NCI-H1092 (cell line): ENCODE results near the gene ME3.
"Not testable (repeated sequence)": the region's sequence is repeated elsewhere in the genome, so short reads cannot be mapped to it uniquely, and the experiment has no call there.

Experiments
- DNase-seq: peaks from one replicate; lab custom pipeline; 2025; lab: John Stamatoyannopoulos, UW

ME3 gene

DNA sequence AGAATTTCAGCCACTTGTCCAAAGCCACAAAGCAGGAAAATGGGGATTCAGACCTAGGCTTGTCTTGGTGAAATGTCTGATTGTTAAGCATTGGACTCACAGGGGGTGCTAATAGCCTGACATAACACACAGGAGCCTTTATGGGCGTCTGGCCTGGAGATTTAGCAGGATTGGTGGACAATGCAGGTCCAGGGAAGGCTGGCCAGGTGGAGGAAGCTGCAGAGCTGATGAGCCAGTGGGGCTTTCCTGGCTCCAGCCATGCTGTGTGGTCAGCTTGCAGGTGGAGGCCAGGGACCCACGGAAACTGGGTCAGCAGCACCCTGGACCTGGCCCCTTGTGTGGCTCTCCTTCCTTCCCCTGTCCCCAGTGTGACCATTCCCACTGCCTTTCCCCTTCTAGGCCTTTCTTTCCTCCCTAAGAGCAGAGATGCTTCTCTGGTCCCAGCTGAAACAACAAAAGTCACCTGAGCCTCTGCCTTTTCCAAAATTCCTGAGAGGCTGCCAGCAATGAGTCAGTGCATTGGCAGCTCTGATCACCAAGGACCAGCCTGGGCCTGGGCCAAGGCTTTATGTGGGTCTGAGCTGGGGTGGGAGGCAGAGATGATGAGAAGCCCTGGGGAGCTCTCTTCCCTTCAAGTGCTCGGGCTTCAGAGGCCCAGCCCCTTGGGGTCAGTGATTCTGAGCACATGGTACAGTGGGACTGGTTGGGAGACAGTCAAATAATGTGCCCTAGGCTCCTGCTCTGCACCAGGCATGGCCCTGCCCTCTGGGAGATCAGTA, 212.5 kb downstream of the ME3 start:
- peak; percentile 15 for DNase-seq

DNA sequence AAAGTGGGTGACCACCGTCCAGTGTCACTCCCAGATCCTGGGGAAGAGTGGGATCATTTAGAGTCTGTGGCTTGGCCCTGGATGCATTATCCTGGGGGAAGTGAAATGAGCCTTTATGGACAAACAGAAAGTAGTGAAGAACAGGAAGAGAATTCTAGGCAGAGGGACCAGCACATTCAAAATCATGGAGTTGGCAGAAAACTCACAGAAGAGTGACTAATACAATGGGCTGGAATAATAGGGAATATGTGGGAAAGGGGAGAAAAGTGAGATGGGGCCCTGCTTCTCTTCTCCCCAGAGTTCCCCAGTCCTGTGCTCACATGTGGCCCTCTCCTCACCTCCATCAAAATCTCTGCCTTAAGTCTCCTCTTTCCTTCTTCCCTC, 213.4 kb downstream of the ME3 start:
- DNase-seq: no peak

DNA sequence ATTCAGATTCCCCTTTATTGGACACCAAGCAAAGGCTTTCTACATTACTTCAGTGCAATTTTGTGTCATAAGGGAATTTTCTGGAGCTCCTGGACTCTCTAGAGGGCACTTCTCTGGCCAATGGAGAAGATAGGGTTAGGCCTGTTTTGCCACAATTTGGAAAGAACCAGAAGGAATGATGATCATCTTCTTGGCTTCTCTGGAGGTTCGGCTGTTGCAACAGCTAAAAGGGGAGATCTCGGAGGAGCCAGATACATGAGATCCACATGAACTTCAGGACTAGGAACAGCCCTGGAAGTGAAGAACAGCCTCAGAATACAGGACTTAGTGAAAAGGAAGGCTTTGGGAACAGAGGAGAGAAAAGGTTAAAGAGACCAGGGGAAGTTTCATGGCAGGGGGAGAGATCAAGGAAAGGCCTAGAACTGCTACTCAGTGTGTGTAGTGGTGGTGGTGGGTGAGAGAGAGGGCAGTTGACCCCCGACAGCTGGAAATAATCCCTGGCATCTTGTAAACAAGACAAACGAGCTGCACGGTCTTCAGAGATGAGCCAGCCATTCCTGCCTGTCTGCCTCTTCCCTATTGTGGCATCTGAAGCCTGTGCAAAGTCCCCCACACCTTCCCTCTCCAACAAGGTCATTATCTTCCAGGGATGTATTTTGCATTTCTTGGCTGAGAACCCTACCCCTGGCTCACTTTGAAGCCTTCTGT, 214.0 kb downstream of the ME3 start:
- no peak for DNase-seq

DNA sequence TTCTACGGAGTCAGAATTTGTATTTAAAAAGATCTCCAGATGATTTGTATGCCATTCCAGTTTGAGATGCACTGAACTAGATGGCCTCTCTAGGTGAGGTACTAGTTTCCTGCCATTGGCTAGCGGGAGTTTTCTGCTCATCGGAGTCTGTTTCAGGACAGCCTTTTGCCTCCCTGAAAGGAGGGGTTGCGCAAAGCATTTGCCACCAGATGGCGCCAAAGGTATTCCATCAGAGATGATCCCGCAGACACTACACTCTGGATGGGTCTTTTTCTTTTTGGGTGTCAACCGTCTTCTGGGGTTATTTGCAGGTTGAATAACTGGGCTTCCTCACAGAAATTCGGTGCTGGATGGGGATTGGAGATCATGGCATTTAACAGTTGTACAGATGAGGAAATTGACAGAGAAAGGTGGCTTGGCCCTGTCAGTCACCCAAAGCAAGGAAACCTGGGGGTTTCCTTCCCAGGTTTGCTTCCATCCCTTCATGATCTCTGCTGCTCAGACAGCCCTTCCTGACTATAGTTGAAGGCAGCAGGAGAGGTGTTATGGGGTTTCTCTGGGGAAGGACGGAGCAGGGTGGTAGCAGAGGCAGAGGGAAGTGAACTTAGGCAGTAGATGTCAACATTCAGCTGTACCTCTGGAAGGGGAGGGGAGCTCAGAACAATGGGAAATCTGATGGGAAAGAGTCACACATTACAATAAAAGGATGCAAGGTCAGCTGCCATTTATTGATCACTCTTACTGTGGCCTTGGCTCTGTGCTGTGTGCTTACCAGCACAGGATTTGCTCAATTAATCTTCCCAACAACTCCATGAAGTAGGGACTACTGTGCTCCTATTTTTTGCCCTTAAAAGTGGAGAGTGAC, 216.1 kb downstream of the ME3 start:
- DNase-seq: peak; percentile 81

DNA sequence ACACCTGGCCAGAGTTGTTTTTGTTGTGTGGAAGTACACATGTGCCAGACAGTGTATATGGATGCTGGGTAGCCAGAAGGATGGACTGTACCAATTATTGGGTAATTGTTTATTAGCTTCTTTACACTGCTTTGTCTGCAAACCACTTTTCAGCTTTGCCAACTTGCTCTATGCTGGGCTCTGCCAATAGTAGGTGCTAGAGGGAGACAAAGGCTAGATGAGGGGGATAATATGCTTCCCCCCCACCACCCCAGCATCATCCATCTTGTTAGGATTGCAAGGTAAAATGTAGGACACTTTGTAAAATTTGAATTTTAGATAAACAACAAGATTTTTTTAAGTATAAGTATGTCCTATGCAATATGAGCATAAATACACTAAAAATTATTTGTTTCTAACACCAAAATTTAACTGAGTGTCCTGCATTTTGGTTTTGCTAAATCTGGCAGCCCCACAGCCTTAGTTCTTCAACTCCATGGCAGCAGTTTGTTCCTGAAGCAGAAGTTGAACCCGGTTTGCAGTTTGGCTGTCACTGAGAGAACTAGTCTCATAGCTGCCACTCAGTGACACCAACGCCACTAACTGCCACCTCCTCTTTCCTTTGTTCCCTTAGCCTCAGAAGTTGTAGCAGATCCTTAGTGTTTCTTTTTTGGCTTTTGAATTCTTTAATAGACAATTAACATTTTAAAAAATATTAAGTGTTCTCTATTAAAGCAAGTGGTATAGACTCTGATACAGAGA, 219.0 kb downstream of the ME3 start:
- DNase-seq: no peak

DNA sequence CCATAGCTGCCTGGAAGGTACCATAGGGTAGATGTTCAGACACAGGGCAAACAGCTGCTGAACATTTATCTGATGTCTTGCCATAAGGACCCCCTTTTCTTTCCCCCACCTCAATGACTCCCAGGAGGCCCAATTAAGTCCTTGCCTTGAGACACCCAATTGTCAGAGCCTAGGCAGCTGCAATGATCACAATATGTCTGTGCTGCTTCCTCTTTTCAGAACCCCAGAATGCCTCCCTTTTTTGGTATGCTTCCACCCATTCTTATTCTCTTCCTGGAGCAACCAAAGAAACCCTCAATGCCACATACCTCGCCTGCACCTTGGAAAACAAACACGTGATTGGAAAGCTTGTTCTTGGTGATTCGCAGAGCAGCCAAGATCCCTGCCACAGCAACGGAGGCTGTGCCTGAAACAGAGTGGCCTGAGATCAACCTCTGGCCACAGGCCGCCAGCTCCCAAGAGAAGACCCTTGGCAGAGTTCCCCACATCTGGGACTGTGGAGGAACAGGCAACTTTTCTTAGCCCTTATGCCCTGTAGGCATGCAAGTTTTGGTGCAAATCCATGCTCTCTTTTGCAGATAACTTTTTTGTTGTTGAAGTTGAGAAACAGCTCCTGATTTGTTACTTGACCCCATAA, 222.3 kb downstream of the ME3 start:
- no peak for DNase-seq

DNA sequence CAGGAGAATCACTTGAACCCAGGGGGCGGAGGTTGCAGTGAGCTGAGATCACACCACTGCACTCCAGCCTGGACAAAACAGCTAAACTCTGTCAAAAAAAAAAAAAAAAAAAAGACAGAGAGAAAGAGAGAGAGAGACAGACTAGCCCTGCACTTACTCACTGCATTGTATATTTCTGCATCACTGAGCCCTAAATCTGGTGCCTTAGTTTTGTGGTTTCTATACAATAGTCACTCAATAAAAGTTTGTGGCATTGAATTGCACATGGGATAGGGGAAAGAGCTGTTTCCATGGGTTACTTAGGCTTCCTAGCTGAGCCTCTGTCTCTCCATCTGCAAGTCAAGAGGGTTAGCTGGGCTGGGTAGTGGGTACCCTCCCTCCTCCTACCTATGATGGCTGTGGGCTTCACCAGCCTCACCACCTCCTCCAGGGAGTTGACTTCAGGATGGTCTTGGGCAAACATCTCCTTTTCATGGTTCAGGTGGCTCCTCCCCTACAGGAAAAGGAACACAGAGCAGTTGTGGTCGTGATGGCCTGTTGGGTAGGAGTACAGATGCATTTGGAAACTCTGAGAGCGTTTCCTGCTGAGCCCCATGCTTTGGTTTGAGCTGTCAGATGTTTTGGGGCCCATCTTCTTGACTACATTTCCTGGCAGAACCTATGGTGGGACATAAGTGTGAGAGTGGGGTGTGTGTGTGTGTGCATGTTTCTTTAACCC, 224.5 kb downstream of the ME3 start:
- no peak for DNase-seq

DNA sequence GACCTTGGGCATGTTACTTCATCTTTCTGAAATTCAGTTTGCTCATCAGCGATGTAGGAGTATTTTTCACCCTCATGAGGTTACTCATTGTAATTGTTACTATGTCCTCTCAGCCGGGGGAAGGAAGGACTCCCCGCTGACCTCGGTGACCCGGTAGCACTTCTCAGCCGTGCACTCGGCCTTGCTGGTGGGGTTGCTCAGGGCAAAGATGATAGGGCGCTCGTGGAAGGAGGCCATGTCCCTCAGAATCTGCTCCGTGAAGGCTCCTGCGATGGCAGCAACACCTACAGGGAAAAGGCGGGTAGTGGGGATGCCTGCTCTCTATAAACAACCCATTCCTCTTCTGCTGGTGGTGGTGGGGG, 225.5 kb downstream of the ME3 start:
- no peak for DNase-seq

DNA sequence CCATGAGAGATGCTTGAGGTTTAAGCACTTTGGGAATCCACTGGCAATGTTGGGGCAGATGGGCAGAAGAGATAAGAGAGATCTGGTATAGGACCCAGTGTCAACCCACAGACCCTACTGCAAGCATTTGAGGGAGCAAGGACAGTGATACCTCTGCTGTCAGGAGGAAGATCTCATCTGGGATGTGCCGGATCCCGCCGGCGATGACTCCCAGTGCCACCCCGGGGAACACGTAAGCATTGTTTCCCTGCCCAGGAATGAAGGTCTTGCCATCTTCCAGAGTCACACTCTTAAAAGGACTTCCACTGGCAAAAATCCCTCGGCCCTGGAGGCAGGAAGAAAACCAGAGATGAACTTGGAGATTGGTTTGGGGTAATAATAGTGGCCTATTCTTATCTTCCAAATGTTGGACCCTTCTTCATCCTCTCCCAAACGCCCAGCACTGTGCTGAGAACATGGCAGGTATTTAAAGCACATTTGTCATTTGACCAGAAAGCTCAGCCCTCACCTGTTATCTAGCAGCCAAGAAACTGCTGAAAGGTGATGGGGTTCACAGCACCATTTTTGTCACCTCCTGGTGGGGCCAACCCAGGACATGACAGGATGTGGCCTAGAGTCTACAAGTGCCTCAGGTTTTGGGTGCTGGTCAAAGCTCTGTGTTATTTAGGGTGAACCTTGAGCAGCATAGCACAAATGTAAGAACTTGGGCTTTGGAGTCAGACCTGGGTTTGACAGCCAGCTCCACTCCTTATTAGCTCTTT, 226.1 kb downstream of the ME3 start:
- DNase-seq: no peak

DNA sequence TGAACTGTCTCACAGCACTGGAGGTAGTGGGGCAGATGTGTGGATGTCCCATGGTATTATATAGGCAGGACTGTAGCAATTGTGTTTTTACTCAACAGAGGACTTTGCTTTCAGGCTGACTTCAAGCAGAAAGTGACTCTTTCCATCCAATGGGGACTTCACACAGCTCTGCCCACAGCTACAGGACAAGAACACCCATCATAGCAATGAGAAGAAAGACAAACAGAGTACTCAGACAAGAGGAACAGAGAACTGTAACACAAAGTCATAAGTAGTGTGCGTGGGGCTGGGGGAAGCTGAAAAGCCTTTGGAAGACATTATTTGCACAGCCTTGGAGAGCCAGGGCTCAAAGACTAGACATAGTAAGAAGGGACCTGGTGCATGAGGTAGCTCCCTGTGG, 227.4 kb downstream of the ME3 start:
- DNase-seq: no peak

DNA sequence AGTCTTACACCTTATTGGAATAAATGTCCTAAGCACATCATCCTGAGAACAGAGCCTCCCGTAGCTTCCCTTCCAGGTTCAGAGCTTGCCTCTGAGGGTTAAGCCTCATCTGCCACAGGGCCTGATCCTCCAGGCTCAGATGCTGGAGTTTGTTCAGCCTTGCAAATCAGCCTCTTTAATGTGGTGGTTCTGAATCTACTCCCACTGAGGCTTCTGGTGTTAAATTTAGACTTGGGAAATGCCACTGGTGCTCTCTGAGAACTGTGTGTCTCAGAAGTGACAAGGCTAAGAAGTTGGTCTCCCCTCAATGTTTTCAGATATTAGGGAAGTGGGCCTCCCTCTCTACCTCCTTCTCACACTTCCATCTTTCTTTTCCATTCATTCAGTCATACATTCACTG, 229.0 kb downstream of the ME3 start:
- DNase-seq: no peak

DNA sequence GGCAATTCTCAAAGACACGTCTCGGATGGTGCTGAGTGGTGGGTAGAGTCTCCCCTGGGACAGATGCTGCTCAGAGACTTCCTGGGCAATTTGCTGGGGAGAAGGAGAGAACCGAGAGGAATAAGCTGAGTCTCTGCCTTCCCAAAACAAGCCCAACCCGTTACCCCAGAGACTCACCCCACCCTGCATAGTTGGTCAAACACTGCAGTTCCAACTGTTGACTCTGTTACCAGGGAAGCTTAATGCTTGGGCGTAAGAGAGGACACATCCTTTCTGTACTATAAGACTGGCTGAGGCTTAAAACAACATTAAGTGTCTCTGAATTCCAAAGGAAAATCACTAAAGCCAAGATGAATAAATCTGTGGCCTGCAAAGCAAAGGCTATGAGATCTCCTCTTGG, 229.6 kb downstream of the ME3 start:
- no peak for DNase-seq

DNA sequence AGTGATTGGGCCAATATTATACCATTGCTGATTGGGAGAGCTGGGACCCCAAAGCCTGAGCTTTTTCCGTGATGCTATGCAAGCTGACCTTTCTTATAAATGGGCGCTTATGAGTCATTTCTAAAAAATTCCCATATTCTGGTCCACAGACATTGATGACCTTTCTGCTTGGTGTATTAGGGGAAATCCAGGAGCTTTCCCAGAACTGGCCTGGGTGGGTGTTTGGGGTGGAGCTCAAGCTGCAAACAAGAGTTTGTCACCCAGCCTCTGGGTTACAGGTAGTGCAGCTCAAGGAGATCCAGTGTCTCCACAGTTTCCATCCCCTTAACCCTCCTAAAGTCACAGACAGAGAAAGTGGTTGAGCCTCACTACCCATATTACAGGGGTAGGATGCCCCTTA, 230.0 kb downstream of the ME3 start:
- no peak for DNase-seq

DNA sequence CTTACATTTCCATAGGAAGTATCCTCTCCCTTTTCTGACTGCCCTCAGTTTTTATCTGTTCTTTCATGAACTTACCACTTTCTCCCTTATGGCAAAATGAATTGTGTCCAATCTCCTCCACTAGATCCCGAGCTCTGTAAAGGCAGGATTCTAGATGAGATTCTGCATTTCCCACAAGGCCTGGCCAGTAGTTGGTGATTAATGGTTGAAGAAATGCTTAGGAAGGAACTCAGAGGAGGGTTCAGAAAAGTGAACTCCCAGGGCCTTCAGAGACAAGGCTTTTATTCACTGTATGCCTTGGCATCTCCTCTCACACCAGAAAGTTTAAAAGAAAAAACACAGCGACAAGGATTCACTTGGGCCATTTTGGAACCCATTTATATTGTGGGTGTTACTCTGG, 231.6 kb downstream of the ME3 start:
- no peak for DNase-seq

DNA sequence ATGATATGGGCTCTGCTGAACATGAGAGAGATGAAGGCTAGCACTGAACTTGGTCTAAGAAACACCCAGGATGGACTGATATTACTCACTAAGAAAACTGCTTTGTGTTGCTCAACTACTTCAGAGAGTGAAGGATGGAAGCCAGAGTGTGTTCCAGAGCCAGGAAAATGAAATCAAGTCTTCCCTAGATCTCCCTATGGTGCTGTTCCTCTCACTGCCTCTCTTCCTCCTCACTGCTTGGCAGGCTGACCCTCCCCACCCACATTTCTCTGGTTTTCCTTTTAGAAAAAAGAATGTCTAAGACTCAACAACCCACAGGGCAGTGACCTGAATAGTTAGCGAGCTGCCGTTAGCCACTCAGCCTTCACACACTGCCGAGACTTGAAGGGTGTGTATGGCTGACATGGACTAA, 232.1 kb downstream of the ME3 start:
- DNase-seq: no peak

DNA sequence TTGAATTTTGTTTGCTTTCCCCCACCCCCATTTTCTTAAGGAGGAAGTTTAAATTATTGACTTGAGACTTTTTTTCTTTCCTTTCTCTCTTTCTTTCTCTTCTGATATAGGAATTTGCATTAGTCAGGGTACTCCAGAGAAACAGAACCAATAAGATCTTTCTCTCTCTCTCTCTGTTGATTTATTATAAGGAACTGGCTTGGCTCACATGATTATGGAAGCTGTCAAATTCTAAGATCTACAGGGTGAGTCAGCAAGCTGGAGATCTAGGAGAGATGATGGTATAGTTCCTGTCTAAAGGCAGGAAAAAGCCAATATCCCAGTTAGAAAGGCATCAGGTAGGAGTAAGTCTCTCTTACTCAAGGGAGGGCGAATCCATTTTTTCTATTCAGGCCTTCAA, 233.7 kb downstream of the ME3 start:
- no peak for DNase-seq

DNA sequence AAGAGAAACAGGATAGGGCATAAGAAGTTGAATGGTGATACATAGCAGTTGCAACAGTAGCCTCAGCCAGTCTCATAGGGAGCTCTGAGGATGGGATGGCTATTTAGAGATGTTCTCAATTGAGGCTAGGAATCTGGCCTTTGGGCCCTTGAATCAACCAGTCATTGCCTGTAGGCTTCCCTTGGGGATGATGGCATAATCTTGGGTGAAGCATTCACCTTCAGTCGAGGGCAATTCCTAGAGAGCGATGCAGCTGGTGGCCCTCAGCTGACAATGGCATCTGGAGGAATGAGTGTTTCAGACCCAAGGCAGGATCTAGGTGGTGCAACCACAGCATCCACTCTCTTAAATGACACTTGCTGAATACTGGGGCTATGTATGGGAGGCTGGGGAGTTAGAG, 236.7 kb downstream of the ME3 start:
- DNase-seq: no peak

DNA sequence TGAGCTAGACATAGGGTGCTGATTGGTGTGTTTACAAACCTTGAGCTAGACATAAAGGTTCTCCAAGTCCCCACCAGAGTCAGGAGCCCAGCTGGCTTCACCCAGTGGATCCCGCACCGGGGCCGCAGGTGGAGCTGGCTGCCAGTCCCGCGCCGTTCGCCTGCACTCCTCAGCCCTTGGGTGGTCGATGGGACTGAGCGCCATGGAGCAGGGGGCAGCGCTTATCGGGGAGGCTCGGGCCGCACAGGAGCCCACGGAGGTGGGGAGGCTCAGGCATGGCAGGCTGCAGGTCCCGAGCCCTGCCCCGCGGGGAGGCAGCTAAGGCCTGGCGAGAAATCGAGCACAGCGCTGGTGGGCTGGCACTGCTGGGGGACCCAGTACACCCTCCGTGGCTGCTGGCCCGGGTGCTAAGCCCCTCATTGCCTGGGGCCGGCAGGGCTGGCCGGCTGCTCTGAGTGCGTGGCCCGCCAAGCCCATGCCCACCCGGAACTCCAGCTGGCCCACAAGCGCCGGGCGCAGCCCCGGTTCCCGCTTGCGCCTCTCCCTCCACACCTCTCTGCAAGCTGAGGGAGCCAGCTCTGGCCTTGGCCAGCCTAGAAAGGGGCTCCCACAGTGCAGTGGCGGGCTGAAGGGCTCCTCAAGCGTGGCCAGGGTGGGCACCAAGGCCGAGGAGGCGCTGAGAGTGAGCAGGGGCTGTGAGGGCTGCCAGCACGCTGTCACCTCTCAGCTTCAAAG, 238.9 kb downstream of the ME3 start:
- not testable (repeated sequence) for DNase-seq

DNA sequence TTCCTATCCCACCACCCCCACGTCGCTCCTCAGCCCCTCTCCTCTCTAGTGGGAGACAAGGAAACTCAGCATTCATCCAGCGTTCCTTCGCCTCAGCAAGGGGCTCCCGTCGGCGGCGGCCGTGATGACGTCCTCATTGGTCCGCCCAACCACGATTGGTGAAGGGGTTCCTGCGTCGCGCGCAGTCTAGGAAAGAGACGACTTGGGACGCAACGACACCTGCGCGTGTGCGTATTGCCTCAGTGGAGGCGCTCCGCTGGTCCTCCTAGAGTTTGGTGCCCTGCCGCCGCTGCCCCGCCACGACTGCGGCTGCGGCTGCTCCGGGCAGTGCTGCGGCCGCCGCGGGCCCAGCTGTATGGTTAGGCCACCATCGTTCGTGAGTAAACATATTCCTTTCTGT, 241.2 kb downstream of the ME3 start:
- no peak for DNase-seq

DNA sequence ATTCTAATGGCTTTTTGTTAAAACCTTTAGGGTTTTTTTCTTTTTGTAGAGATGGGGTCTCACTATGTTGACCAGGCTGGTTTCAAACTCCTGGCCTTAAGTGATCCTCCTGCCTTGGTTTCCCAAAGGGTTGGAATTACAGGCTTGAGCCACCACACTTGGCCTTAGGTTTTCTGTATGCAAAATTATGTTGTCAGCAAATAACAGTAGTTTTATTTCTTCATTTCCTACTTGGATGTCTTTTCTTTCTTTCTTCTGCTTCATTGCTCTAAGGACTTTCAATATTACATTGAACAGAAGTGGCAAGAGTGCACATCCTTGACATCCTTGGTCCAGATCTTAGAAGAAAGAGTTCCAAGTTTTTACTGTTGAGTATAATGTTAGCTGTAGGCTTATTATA, 245.0 kb downstream of the ME3 start:
- DNase-seq: no peak
